ENCODE measurements around the gene PRLH. TPM values are rescaled to one million over a fixed set of nuclear protein-coding genes. Genes with fewer than 3 reads are reported as not detected.
"Not testable (repeated sequence)": the region's sequence is repeated elsewhere in the genome, so short reads cannot be mapped to it uniquely, and the experiment has no call there.

The PRLH gene
- polyA plus RNA-seq, 1 experiment: not detected

GRCh38 chr2:237593596-237594320, 27.4 kb downstream of the PRLH start:
- Histone ChIP-seq H3K36me3 (ENCODE audit: control insufficient read depth, insufficient read depth, low read length) (no peaks in the 10 kb centered on the region), H3K4me3 (ENCODE audit: low read depth, low read length) (no peak overlapping the region), H3K27me3 (ENCODE audit: control insufficient read depth, insufficient read depth, low read length) (no peaks in the 10 kb centered on the region)
- DNase-seq (ENCODE audit: low read depth): no peak
- CTCF ChIA-PET: interaction anchor here (1.1 to 1.2 kb wide), 2 partner anchors 82 to 190 kb away, joined by 3 read pairs; no protein-coding TSS in a partner anchor
- POLR2A ChIA-PET: no interaction called here
- TF ChIP-seq, protein P1, sequence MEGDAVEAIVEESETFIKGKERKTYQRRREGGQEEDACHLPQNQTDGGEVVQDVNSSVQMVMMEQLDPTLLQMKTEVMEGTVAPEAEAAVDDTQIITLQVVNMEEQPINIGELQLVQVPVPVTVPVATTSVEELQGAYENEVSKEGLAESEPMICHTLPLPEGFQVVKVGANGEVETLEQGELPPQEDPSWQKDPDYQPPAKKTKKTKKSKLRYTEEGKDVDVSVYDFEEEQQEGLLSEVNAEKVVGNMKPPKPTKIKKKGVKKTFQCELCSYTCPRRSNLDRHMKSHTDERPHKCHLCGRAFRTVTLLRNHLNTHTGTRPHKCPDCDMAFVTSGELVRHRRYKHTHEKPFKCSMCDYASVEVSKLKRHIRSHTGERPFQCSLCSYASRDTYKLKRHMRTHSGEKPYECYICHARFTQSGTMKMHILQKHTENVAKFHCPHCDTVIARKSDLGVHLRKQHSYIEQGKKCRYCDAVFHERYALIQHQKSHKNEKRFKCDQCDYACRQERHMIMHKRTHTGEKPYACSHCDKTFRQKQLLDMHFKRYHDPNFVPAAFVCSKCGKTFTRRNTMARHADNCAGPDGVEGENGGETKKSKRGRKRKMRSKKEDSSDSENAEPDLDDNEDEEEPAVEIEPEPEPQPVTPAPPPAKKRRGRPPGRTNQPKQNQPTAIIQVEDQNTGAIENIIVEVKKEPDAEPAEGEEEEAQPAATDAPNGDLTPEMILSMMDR (IDR thresholded peaks at IDR 0.05; ENCODE audit: insufficient read depth, low read depth, low read length): no peak

GRCh38 chr2:237594514-237594871, 28.1 kb downstream of the PRLH start:
- H3K36me3 ChIP-seq (ENCODE audit: control insufficient read depth, insufficient read depth, low read length): no peaks in the 10 kb centered on the region
- TF ChIP-seq, protein P1 (IDR thresholded peaks at IDR 0.05; ENCODE audit: insufficient read depth, low read depth, low read length): no peak
- ChIA-PET POLR2A (no interaction called here), CTCF (interaction anchor here (1.1 kb wide), 1 partner anchor 191 kb away, joined by 3 read pairs; no protein-coding TSS in a partner anchor)
- DNase-seq (ENCODE audit: low read depth): no peak
- H3K27me3 ChIP-seq (ENCODE audit: control insufficient read depth, insufficient read depth, low read length): no peaks in the 10 kb centered on the region
- no peak overlapping the region for H3K4me3 ChIP-seq (ENCODE audit: low read depth, low read length)

- H3K27me3 ChIP-seq (ENCODE audit: control insufficient read depth, insufficient read depth, low read length); POLR2A ChIA-PET; H3K4me3 ChIP-seq (ENCODE audit: low read depth, low read length); DNase-seq (ENCODE audit: low read depth); H3K36me3 ChIP-seq (ENCODE audit: control insufficient read depth, insufficient read depth, low read length): not testable (repeated sequence)
- CTCF ChIA-PET: interaction anchor here (1.8 kb wide), 1 partner anchor 149 kb away, joined by 8 read pairs; no protein-coding TSS in a partner anchor
Measured at GRCh38 chr2:237595829-237596519, 29.6 kb downstream of the PRLH start.

DNA sequence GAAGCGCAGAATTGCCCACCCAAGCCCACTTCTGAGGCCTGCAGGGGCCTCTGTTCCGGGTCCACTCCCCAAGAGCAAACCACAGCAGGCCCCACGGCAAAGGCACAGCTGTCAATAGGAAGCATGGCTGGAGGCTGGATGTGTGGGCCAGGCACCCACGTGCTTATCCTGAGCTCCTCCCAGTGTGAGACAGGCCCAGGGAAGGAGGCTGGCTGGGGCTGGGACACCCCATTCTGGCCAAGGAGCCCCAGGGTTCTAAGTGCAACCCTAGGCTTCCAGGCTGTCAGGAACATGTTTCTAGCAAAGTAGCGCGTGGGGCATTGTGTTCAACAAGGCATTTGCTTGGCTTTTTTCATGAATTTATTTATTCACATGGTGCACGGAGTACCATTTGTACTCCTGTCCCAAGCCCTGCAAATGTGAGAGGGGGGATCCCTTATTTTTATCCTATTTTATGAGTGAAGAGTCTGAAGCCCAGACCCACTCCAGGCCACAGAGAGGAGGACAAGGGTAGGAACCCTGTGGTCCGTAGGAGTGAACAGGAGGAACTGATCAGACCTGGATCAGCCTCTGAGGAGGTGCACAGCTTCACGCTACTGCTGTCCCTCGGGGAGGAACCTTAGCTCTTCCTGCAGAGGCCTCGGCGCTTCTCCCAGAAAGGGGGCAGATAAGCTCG, 30.3 kb downstream of the PRLH start:
- no peaks in the 10 kb centered on the region for H3K27me3 ChIP-seq (ENCODE audit: control insufficient read depth, insufficient read depth, low read length)
- CTCF ChIA-PET: interaction anchor here (1.8 kb wide), 1 partner anchor 148 kb away, joined by 8 read pairs; no protein-coding TSS in a partner anchor
- H3K4me3 ChIP-seq (ENCODE audit: low read depth, low read length): no peak overlapping the region
- POLR2A ChIA-PET: no interaction called here
- no peak for DNase-seq (ENCODE audit: low read depth)
- no peaks in the 10 kb centered on the region for H3K36me3 ChIP-seq (ENCODE audit: control insufficient read depth, insufficient read depth, low read length)
- TF ChIP-seq, protein P1 (IDR thresholded peaks at IDR 0.05; ENCODE audit: insufficient read depth, low read depth, low read length): no peak

- POLR2A ChIA-PET: no interaction called here
- DNase-seq (ENCODE audit: low read depth): no peak
- TF ChIP-seq, protein P1 (IDR thresholded peaks at IDR 0.05; ENCODE audit: insufficient read depth, low read depth, low read length): no peak
- no peaks in the 10 kb centered on the region for H3K36me3 ChIP-seq (ENCODE audit: control insufficient read depth, insufficient read depth, low read length)
- CTCF ChIA-PET: interaction anchor here (1.8 kb wide), 1 partner anchor 147 kb away, joined by 8 read pairs; no protein-coding TSS in a partner anchor
- H3K4me3 ChIP-seq (ENCODE audit: low read depth, low read length): no peak overlapping the region
- no peaks in the 10 kb centered on the region for H3K27me3 ChIP-seq (ENCODE audit: control insufficient read depth, insufficient read depth, low read length)
Measured at GRCh38 chr2:237597196-237598145, 31.1 kb downstream of the PRLH start.

All from BJ (cell line).